HG03025 (cell line): ENCODE measurements around the gene C6orf136.

ENCODE experiments used
- ATAC-seq: cut with Tn5 transposase; IDR thresholded peaks from one replicate; pipeline ENCODE4 v1.9.1; 2021; ENCODE audit warnings: mild to moderate bottlenecking, moderate library complexity; ENCODE audit not compliant: unreplicated experiment, low FRiP score

C6orf136 gene

GRCh38 chr6:30685157-30686008 is 38.5 kb downstream of the C6orf136 start:
- ATAC-seq = no peak

GRCh38 chr6:30686009-30686907 is 39.3 kb downstream of the C6orf136 start, which contains the start of gene PPP1R18:
Gene PPP1R18 (minus strand): TSS chr6:30686645. CDS start chr6:30686018, 627 bp downstream.
- no peak for ATAC-seq

DNA sequence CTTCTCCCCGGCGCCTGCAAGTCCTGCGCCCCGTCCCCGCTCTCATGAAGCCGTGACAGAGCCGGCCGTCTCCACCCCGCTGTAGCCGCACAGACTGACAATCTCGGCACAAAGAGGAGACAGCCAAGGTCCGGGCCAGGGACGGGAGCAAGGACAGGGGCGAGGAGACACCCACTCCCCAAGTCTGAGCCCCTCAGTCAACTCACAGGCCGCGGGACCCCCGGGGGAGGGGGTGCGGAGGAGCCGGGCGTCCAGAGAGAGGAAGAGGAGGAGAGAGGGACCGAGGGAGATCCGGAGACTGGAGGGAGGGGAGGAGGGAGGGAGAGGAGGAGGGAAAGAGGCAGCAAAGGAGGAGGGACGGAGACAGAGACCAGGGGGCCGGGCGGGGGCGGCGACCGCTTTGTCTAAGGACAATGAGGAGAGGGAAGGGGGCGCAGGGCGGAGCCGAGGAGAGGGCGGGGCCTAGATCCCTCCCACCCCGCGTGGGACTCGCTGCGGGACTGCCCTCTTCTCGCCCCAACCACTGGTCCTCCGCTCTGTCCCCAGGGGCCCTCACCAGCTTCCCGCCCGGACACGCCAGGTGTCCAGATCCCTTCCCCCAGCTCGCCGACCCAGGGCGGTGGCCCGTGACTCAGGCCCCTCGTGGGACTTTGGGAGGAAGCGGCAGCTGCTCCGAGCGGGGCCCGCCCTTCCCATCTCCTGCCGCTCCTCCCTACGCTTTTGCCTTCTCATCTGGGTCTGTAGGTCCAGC is 40.1 kb downstream of the C6orf136 start:
- ATAC-seq = peak; percentile 35

DNA sequence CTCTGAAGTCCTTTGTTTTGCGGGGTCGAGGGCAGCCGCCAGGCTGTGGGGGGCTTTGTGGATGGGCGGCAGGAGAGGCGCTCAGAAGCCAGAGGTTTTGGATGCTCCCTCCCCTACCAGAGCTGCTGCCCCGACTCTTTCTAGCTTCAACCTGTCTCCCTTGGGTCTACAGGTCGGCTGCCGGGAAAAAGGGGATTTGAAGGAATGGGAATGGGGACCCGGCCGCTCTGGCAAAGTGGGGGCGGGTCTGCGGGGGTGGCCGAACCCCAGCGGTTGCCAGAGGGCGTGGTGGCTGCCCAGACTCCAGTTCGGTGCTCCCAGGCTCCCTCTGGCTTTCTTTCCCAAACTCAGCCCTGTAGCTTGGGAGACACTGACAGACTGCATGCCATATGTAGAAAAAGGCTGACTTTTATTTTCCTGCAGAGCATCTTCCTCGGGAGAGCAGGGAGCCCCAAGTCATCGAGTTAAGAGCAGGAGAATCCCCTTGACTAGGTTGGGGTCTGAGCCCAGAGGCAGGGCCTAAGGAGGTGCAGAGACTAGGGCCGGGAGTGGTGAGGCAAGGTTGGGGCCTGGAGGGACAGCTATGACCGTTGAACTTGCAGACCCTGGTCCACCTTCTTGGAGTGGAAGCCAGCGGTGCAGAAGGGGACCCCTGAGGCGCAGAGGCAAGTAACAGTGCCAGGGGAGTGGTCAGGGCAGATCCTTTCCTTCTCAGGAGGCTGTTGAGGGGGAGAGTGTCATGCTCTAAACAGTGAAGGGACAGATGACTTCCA is 40.9 kb downstream of the C6orf136 start:
- no peak for ATAC-seq

- no peak for ATAC-seq
Measured at GRCh38 chr6:30688569-30688968, 41.6 kb downstream of the C6orf136 start.

DNA sequence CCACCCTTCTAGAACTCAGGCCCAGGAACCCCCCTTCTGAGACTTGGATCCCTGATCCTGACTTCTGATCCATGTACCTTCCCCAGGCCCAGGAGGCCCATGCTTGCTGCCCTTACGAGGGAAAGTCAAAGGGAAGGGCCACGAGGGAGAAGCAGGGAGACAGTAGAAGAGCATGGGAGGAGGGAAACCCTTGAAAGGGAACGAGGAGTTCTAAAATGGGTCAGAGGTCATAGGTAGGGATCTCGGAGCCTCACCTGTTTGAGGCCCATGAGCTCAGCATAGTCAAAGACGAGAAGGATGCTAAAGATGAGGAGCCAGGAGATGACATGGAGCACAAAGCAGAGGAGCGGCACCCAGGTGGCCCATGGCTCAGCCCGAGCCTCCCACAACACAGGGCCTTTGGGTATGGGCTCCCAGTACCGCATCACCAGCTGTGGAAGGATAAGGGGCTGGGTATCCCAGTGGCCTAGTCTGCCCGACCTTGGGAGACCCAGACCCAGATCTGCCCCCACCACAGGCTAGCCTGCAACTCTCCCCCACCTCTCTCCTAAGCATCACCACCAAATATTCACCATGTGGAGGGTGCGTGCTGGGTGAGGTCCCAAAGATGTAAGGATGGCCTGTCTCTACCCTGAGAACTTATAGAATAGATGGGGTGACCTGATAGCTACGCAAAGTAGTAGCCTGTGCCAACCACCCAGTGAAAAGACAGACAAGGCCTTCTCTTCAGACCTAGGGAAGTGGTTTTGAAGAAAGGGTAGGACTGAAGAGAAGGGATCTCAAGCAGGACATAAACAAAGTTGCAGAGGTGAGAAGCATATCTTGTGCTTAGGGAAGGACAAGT is 42.3 kb downstream of the C6orf136 start:
- no peak for ATAC-seq

- no peak for ATAC-seq
Measured at GRCh38 chr6:30689985-30690384, 43.1 kb downstream of the C6orf136 start.

- no peak for ATAC-seq
Measured at GRCh38 chr6:30690403-30691207, 43.7 kb downstream of the C6orf136 start, which contains the start of gene NRM. Gene NRM (minus strand): TSS chr6:30690984. CDS start chr6:30690974, 10 bp downstream.

- ATAC-seq = no peak
Measured at GRCh38 chr6:30691208-30691847, 44.4 kb downstream of the C6orf136 start.

- ATAC-seq = no peak
Measured at GRCh38 chr6:30696432-30696831, 49.5 kb downstream of the C6orf136 start.

DNA sequence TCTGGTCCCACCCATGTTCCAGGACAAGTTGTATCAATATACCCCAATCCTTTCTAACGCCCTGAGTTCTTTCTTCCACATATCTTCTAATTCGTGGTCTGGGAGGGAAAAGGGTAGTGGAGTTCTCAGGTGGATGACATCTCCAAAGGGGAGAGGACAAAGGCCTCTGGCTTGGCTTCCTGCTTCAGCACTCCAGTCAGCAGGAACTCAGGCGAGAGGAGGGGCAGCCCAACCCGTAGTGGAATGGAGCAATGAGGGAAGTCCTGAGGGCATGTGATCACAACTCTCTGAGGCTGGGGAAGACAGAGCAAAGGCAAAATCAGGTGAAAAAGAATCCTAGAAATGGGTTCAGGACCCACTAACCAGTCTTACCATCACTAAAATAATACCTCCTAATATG is 53.4 kb downstream of the C6orf136 start:
- ATAC-seq = no peak
